H1 (cell line): ENCODE results near the gene APBA2. TPM values are rescaled to one million over a fixed set of nuclear protein-coding genes. Genes with fewer than 3 reads are reported as not detected.

Experiments used
- POLR2AphosphoS5 ChIP-seq: IDR thresholded peaks from 2 replicates; pipeline ENCODE4 v1.6.1; 2011; ENCODE audit warnings: low read depth, low read length
- YY1 ChIP-seq: IDR thresholded peaks from 2 replicates; pipeline ENCODE4 v1.6.1; 2011; ENCODE audit warnings: low read depth, mild to moderate bottlenecking, low read length
- polyA plus RNA-seq, 7 experiments: library from polyadenylated mRNA; depleted of rRNA in 3 of 7; stranded (reverse) in 5 of 7; unstranded in 2 of 7; fragments of >200 nt in 5 of 7; fragments of 200-250 nt in 2 of 7; gene quantifications; 1 replicate in 5 of 7; 2 replicates in 1 of 7; 4 replicates in 1 of 7; pipeline versions ENCODE4 v1.2.1 to v1.2.3, GENCODE V29; 2011 to 2013; ENCODE audit warnings: missing spikeins in 2 of 7, mixed read lengths in 2 of 7
- total RNA-seq: library from RNA; stranded (reverse); fragmentation: NEBNext Ultra II Directional; extraction: Animal tissue kit (Norgen Biotek cat#: 25700); gene quantifications from 2 replicates; pipeline ENCODE4 v1.2.1, GENCODE V29; 2021
- TF ChIP-seq, protein P1 (sequence below): IDR thresholded peaks from 2 replicates; pipeline ENCODE4 v1.6.1; 2012; ENCODE audit warnings: inconsistent platforms

APBA2 gene
- total and polyA plus RNA-seq, 2 of the 8 experiments (the other 6 are each of a cell fraction or from before 2014, with no cell fraction given) = 15.5 to 19.0 TPM

DNA sequence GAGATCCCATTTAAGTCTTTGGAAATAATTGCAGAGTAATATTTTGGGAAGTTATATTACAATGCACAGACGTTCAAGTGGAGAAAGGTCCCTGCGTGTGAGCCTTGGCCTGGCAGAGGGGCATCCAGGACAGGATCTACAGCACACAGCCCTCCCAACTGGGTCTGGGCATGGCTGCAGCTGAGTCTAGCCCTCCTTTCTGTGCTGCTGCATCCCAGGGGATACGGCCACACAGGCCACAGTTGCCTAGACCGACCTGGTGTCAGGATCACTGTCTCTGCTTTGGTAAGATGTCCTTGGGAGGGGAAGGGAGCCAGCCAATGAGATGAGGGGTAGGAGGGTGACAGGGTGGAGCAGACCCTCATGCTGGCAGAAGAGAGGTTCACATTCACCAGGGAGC is 46.1 kb downstream of the APBA2 start (continued):
- TF ChIP-seq POLR2AphosphoS5 = no peak
- TF ChIP-seq YY1 = no peak
- TF ChIP-seq, protein P1, sequence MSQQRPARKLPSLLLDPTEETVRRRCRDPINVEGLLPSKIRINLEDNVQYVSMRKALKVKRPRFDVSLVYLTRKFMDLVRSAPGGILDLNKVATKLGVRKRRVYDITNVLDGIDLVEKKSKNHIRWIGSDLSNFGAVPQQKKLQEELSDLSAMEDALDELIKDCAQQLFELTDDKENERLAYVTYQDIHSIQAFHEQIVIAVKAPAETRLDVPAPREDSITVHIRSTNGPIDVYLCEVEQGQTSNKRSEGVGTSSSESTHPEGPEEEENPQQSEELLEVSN = no peak
